ENCODE results near the gene SLK. TPM values are rescaled to one million over a fixed set of nuclear protein-coding genes. Genes with fewer than 3 reads are reported as not detected.

The SLK gene
- total RNA-seq, 1 experiment from 2014 or later, result 64.0 TPM

DNA sequence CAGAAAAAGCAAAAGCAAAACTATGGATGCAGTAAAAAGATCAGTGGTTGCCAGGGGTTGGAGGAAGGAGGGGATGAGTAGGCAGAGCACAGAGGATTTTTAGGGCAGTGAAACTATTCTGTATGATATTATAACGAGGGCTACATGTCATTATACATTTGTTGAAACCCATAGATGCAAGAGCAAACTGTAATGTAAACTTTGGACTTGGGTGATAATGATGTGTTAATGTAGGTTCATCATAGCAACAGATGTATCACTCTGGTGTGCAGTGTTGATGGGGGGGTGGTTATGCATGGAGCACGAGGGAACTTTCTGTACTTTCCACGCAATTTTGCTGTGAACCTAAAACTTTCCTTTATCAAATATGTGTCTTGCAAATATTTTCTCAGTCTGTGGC lies 23.2 kb downstream of the SLK start:
- DNase-seq (ENCODE audit: low read depth), result no peak

GRCh38 chr10:103990531-103990930 lies 23.6 kb downstream of the SLK start:
- no peak for DNase-seq (ENCODE audit: low read depth)

DNA sequence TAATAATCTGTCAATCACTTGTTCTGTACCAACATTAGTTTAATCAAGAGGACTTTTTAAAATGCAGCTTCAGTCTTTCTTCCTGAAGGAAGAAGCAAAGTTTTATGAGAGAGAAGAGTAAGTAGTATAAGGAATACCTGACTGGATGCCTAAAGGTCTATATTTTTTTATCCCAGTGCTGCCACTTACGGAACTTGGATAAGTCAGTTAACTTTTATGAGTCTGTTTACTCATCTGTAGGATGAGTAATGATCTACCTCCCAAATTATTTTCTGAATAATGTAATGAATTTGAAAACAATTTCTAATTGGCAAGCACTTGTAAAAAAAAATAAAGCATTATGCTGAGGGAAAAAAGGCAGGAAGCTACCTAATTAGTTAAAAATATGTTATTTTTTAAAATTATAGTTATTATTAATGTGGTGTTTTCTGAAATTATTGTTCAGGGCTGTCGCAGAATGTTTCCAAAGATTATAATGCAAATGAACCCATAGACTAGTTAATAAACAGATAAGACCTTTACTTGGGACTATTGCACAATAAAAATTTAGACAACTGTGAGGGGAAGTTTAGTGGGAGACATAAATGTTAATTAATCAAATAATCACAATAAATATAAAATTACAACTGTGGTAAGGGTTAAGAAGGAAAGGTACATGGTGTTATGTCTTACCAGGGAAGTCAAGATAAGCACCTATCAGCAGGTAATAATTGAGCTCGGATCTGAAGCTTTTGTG lies 24.6 kb downstream of the SLK start:
- no peak for DNase-seq (ENCODE audit: low read depth)

GRCh38 chr10:103995134-103995533 lies 28.2 kb downstream of the SLK start:
- no peak for DNase-seq (ENCODE audit: low read depth)

DNA sequence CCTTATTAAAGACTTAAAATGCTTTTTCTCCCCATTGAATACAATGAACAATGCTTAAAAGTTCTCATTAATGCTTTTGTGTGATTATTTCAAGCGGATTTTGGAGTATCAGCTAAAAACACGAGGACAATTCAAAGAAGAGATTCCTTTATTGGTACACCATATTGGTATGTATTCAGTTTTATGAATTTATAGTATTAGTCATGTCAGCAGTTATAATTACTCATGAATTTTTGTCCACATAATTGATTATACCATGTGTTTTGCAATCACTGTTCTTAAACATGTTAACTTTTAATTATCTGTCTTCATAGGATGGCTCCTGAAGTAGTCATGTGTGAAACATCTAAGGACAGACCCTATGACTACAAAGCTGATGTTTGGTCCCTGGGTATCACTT lies 31.9 kb downstream of the SLK start:
- no peak for DNase-seq (ENCODE audit: low read depth)

DNA sequence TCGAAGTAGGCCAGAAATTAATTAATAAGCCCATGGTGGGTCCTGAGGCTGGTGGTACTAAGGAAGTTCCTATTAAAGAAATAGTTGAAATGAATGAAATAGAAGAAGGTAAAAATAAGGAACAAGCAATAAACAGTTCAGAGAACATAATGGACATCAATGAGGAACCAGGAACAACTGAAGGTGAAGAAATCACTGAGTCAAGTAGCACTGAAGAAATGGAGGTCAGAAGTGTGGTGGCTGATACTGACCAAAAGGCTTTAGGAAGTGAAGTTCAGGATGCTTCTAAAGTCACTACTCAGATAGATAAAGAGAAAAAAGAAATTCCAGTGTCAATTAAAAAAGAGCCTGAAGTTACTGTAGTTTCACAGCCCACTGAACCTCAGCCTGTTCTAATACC lies 36.0 kb downstream of the SLK start:
- no peak for DNase-seq (ENCODE audit: low read depth)

DNA sequence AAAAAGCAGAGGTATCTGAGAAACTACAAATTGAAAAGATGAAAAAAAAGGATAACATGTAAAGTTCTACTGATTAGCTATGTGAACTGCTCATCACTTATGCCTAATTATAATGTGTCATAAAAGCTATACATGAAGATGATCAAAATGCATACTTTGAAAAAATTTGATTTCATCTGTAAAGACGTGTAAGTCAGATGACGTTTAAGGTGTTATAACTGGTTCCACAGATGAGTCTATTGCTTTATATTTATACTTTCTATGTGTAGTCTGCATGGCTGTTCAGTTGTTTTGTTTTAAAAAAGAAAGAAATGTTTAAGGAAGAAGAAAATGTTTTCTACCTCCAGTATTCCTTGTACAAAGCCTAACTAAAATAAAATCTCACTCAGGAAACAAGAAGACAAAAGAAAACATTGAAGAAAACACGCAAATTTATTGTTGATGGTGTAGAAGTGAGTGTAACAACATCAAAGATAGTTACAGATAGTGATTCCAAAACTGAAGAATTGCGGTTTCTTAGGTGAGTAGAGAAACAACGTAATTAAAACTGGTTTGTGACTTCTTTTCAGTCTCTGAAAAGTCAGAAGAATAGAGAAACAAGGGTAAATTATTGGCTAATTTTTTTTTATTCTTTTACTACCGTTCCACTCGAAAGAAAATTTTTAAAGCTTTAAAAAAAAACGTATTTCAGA lies 38.4 kb downstream of the SLK start:
- DNase-seq (ENCODE audit: low read depth), result no peak

- DNase-seq (ENCODE audit: low read depth), result no peak
These were observed 45.0 kb downstream of the SLK start for GRCh38 chr10:104011904-104012303.

DNA sequence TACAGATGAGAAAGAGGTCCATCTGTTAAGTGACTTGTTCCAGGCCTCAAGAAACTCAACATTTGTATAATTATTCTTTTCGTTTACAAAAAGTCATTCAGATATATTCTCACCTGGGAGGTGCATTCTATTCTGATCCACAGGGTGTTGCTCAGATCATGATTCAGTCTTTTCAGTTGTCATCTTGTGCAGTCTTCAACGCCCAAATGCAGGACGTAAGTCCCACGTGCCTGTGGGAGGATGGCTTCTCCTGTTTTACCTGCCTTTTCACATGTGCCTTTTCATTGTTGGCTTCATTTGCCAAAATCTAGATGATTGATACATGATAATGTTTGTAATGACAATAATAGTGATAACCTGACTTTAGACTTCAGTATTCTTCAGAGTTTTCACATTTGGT lies 46.5 kb downstream of the SLK start:
- DNase-seq (ENCODE audit: low read depth), result no peak

DNA sequence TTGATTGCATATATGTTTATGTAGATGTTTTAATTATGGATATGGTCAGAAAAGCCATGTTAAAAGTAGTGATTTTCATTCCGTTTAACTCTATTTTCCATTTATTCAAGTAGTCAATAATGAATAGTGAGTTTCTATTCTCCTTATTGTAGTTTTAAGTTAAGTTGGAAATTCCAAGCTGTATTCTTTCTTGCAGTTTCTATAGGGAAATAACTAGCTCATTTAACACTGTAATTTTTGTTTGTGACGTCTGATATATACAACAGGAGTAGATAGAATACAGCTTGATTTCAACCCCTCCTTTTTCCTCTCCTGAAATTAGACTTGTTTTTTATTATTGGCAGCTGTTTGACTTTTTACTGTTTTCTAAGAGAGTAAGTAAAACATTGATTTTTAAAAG lies 47.2 kb downstream of the SLK start:
- DNase-seq (ENCODE audit: low read depth), result no peak

- no peak for DNase-seq (ENCODE audit: low read depth)
These were observed 49.7 kb downstream of the SLK start for GRCh38 chr10:104016661-104017060.

DNA sequence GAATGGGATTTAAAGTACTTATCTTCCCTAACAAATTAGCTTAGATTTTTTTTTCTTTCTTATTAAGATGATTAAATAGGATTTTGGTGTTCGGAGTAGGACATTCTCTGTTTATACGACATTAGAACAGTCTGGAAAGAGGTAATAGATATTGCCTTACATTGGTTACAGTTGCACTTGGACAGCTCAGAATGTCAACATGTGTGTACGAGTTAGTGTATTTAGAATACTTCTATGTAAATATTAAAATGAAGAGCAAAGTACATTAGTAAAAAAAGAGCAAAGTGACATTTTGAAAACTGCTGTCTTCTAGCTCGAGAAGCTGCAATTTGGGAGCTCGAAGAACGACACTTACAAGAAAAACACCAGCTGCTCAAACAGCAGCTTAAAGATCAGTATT lies 51.5 kb downstream of the SLK start:
- DNase-seq (ENCODE audit: low read depth), result no peak

- no peak for DNase-seq (ENCODE audit: low read depth)
These were observed 53.1 kb downstream of the SLK start for GRCh38 chr10:104020020-104020419.

DNA sequence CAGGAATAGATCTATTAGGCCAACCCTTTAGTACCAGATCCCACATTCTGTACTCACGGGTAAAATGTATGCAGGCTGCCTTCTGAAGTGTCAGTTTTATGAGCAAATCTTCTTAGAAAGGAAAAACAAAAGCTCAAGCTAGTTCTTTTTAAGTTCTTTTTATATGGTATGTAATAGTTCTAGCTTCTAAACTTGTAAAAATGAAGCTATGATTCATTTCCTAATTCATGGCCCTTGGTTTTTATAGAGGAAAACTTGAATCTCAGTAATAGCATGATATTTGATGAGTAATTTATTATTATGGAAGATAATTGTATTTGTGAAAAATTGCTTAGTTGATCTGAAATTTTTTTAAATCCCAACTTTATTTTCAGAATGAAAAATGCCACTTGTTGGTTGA lies 54.3 kb downstream of the SLK start:
- DNase-seq (ENCODE audit: low read depth), result no peak

GRCh38 chr10:104022026-104022425 lies 55.1 kb downstream of the SLK start:
- no peak for DNase-seq (ENCODE audit: low read depth)

DNA sequence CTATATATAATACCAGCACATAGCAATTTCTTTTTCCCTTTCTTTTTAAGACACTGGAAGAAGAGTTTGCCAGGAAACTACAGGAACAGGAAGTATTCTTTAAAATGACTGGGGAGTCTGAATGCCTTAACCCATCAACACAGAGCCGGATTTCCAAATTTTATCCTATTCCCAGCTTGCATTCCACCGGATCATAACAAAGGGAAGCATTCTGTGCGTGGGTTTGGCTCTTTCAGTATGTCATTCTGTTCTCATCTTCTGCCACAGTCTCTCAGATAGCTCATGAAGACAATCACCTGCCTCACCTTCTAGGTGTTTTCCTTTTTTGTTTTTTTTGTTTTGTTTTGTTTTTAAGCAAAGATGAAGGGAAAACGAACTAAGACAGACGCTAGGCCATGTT lies 58.6 kb downstream of the SLK start:
- DNase-seq (ENCODE audit: low read depth), result no peak

DNA sequence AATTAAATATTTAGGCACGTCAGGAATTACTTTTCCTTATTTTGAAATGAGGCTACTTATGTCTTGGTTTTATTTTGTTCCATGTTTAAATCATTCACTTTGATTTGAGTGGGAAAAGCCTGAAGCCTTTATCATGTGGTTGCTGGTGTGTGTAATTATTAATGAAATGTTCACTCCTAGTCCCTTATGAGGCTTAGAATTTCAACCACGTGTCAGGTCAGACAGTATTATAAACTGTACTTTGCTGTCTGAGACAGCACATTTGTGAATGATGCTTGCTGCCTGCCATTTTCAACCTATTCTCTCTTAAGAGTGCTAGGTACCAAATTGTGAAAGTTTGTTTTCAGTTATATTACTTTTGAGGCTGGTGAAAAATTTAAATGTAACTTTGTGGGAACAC lies 59.8 kb downstream of the SLK start:
- DNase-seq (ENCODE audit: low read depth), result no peak

GRCh38 chr10:104028146-104028545 lies 61.2 kb downstream of the SLK start:
- DNase-seq (ENCODE audit: low read depth), result no peak

GRCh38 chr10:104028823-104029520 lies 62.0 kb downstream of the SLK start:
- DNase-seq (ENCODE audit: low read depth), result no peak

- DNase-seq (ENCODE audit: low read depth), result no peak
These were observed 62.6 kb downstream of the SLK start for GRCh38 chr10:104029521-104029860.

DNA sequence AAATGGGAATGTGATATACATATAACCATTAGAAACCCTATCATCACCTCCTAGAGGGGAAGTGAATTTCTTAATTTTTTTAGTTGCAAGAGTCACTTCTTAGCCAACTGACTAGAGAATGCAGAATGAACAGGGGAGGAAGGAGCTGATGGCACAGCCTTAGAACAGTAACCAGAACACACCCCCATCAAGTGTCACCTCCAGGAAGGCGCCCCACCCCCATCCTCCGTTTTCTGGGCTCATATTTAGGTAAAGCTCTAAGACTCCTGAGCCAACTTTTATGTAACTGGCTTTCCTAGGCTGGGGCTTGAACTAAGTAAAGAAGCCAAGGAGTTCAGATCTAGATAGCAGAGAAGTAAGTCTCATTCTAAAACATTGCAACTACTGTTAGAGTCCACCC lies 64.7 kb downstream of the SLK start:
- DNase-seq (ENCODE audit: low read depth), result no peak

- DNase-seq (ENCODE audit: low read depth), result no peak
These were observed 65.3 kb downstream of the SLK start for GRCh38 chr10:104032144-104032775.
